A673 (cell line): ENCODE results near the gene CNPY3.

ENCODE experiments used
- EZH2 ChIP-seq: fragments of 200-600 bp; sonication (generic); IDR thresholded peaks from 2 replicates; pipeline ENCODE4 v1.6.1; 2017; ENCODE audit warnings: borderline replicate concordance, low read depth, mild to moderate bottlenecking, mixed read lengths, antibody characterized with exemption, low read length; ENCODE audit not compliant: poor library complexity, severe bottlenecking
- TF ChIP-seq, protein P1 (sequence below): fragments of 300-800, 200-600 bp; sonication (generic); conservative IDR thresholded peaks from 2 replicates; pipeline ENCODE4 v1.5.1; 2017; ENCODE audit warnings: low read depth, mild to moderate bottlenecking, antibody characterized with exemption, low read length, moderate library complexity, mixed read lengths

DNA sequence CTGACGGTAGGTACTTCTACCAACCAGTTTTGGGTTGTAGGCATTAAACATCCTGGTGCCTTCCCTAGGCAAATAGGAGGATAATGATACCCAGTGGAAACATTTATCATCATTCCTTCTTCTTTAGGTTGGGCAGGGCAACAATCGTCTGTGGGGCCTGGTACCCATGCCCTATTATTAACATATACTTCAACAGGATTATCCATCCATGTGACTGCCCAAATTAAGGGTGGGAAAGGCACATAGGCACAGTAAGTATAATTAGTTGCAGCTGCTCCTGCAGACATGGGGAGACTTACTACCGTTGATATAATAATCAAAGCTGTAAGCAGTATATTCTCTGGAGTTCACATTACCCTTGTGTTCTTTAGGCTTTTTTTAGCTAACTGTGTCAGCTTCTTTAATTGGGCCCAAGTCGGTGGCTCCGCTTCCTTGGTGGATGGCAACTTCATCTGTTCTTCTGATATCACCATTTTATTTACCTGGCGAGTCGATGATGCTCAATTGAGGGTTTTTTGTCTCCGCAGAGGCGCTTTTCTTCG, 33.0 kb upstream of the CNPY3 start:
- TF ChIP-seq, protein P1, sequence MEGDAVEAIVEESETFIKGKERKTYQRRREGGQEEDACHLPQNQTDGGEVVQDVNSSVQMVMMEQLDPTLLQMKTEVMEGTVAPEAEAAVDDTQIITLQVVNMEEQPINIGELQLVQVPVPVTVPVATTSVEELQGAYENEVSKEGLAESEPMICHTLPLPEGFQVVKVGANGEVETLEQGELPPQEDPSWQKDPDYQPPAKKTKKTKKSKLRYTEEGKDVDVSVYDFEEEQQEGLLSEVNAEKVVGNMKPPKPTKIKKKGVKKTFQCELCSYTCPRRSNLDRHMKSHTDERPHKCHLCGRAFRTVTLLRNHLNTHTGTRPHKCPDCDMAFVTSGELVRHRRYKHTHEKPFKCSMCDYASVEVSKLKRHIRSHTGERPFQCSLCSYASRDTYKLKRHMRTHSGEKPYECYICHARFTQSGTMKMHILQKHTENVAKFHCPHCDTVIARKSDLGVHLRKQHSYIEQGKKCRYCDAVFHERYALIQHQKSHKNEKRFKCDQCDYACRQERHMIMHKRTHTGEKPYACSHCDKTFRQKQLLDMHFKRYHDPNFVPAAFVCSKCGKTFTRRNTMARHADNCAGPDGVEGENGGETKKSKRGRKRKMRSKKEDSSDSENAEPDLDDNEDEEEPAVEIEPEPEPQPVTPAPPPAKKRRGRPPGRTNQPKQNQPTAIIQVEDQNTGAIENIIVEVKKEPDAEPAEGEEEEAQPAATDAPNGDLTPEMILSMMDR = no peak
- no peak for TF ChIP-seq EZH2
